Measurements from ENCODE around the gene FZD4.
"Not testable (repeated sequence)": the region's sequence is repeated elsewhere in the genome, so short reads cannot be mapped to it uniquely, and the experiment has no call there.

- not testable (repeated sequence) for TF ChIP-seq CTCF, POLR2A (IDR thresholded peaks at IDR 0.05)
These were observed 49.1 kb upstream of the FZD4 start for GRCh38 chr11:87004281-87004680.

Measured in ovary (tissue), 3 donors.